Measurements from ENCODE around the gene GCNA. TPM values are rescaled to one million over a fixed set of nuclear protein-coding genes. Genes with fewer than 3 reads are reported as not detected.

GCNA gene
- total and polyA plus RNA-seq, 10 of the 15 experiments (the other 5 are each of a cell fraction or from before 2014, with no cell fraction given): 0.37 to 1.6 (median 0.90) TPM

- TF ChIP-seq ZBTB11 (CRISPR knock-in tag; IDR thresholded peaks at IDR 0.05): no peak
- no peak for TF ChIP-seq FOXM1 (IDR thresholded peaks at IDR 0.05; ENCODE audit: low read depth, low read length)
- no peak for TF ChIP-seq ESRRA (IDR thresholded peaks at IDR 0.05; ENCODE audit: low read length)
- TF ChIP-seq BMI1 (IDR thresholded peaks at IDR 0.05; ENCODE audit: borderline replicate concordance): peak; percentile 32; the same call in 1 of the 2 replicates
- TF ChIP-seq TBL1XR1 (IDR thresholded peaks at IDR 0.05; ENCODE audit: low read depth, low read length): peak; percentile 55; the same call in 1 of the 2 replicates
- TF ChIP-seq NBN (IDR thresholded peaks at IDR 0.05): peak; percentile 68; the same call in 1 of the 2 replicates
- TF ChIP-seq HSF1 (IDR thresholded peaks at IDR 0.05; ENCODE audit: low read depth, low read length): no peak
- TF ChIP-seq CREM (IDR thresholded peaks at IDR 0.05; ENCODE audit: low read depth): peak; percentile 77
- peak; percentile 32; the same call in 1 of the 2 replicates for TF ChIP-seq ATF7 (IDR thresholded peaks at IDR 0.05; ENCODE audit: low read depth)
- TF ChIP-seq FOS (IDR thresholded peaks at IDR 0.05; ENCODE audit: borderline replicate concordance, extremely low read depth, insufficient read length): no peak
Observed at GRCh38 chrX:71618303-71618721, 40.1 kb downstream of the GCNA start, which contains the start of gene CXCR3 (continued).
